HepG2 (cell line): ENCODE measurements around the gene TBCB. TPM values are rescaled to one million over a fixed set of nuclear protein-coding genes. Genes with fewer than 3 reads are reported as not detected.

Source experiments
- CCDC6 ChIP-seq: sonication (generic); formaldehyde crosslinking; IDR thresholded peaks from 2 replicates; pipeline ENCODE4 v1.8.1; 2022; ENCODE audit warnings: mild to moderate bottlenecking, missing genetic modification reagents, moderate library complexity
- GZF1 ChIP-seq: sonication (generic); formaldehyde crosslinking; IDR thresholded peaks from 2 replicates; pipeline ENCODE4 v1.5.1; 2020; ENCODE audit warnings: mild to moderate bottlenecking, missing genetic modification reagents
- HHEX ChIP-seq: IDR thresholded peaks from 2 replicates; pipeline ENCODE4 v1.6.1; 2016; ENCODE audit warnings: control low read depth
- HNF4A ChIP-seq: sonication (generic); formaldehyde crosslinking; IDR thresholded peaks from 2 replicates; pipeline ENCODE4 v1.4.0; 2020; ENCODE audit warnings: missing genetic modification reagents
- JARID2 ChIP-seq: sonication (generic); formaldehyde crosslinking; IDR thresholded peaks from 2 replicates; pipeline ENCODE4 v1.8.1; 2023; ENCODE audit warnings: missing genetic modification reagents, inconsistent platforms; ENCODE audit not compliant: insufficient replicate concordance
- KDM5A ChIP-seq: fragments of 200-600 bp; sonication (generic); IDR thresholded peaks from 2 replicates; pipeline ENCODE4 v1.7.0; 2018; ENCODE audit warnings: antibody characterized with exemption, mild to moderate bottlenecking, low read length, borderline replicate concordance
- KLF13 ChIP-seq: sonication (generic); formaldehyde crosslinking; IDR thresholded peaks from 2 replicates; pipeline ENCODE4 v1.4.0; 2020; ENCODE audit warnings: mild to moderate bottlenecking, missing genetic modification reagents
- POGK ChIP-seq: sonication (generic); formaldehyde crosslinking; conservative IDR thresholded peaks from 2 replicates; pipeline ENCODE4 v1.8.0; 2022; ENCODE audit warnings: mild to moderate bottlenecking, moderate library complexity, missing genetic modification reagents
- RBM39 ChIP-seq: fragments of 200-400 bp; formaldehyde crosslinking; IDR thresholded peaks from one replicate; pipeline ENCODE4 v1.6.1; 2018; ENCODE audit warnings: antibody characterized with exemption, mild to moderate bottlenecking, low read depth, low read length; ENCODE audit not compliant: poor library complexity, severe bottlenecking
- REPIN1 ChIP-seq: sonication (generic); formaldehyde crosslinking; IDR thresholded peaks from 2 replicates; pipeline ENCODE4 v1.8.0; 2022; ENCODE audit warnings: missing genetic modification reagents, low read depth, mild to moderate bottlenecking, borderline replicate concordance
- ZFP36 ChIP-seq: fragments of 150-350 bp; IDR thresholded peaks from 2 replicates; pipeline ENCODE4 v1.6.1; 2018; ENCODE audit warnings: borderline replicate concordance, low read length, low read depth; ENCODE audit not compliant: partially characterized antibody
- ZNF10 ChIP-seq: sonication (generic); formaldehyde crosslinking; IDR thresholded peaks from 2 replicates; pipeline ENCODE4 v1.4.0; 2020; ENCODE audit warnings: mild to moderate bottlenecking, low read depth, missing genetic modification reagents, borderline replicate concordance
- ZNF564 ChIP-seq: sonication (generic); formaldehyde crosslinking; IDR thresholded peaks from 2 replicates; pipeline ENCODE4 v1.8.1; 2023; ENCODE audit warnings: mild to moderate bottlenecking, missing genetic modification reagents
- polyA plus RNA-seq, 8 experiments: library from polyadenylated mRNA; depleted of rRNA in 3 of 8; stranded (reverse) in 7 of 8; unstranded in 1 of 8; fragments of >200 nt; fragmentation: Illumina TruSeq in 4 of 8; extraction: Trizol in 4 of 8; gene quantifications; 2 replicates each; pipeline versions ENCODE4 v1.2.1 to v1.2.3, GENCODE V29; 2011 to 2016; ENCODE audit warnings: low read depth in 4 of 8, missing spikeins in 1 of 8, mixed read lengths in 1 of 8; ENCODE audit not compliant: insufficient read depth in 1 of 8
- total RNA-seq, 5 experiments: library from RNA; depleted of rRNA; stranded (reverse); fragments of >200 nt; fragmentation: Illumina TruSeq; extraction: Trizol; gene quantifications; 2 replicates each; pipeline ENCODE4 v1.2.3, GENCODE V29; 2016; ENCODE audit warnings: low read depth in 1 of 5
- TF ChIP-seq, protein P1 (sequence below): sonication (generic); formaldehyde crosslinking; IDR thresholded peaks from one replicate; pipeline ENCODE4 v1.5.1; 2020; ENCODE audit warnings: mild to moderate bottlenecking, missing genetic modification reagents; ENCODE audit errors: not compliant biosample characterization
- TF ChIP-seq, protein P2 (sequence below): sonication (generic); formaldehyde crosslinking; IDR thresholded peaks from 2 replicates; pipeline ENCODE4 v1.4.0; 2020; ENCODE audit warnings: missing genetic modification reagents

The TBCB gene
- total and polyA plus RNA-seq, 2 of the 13 experiments (the other 11 are each of a cell fraction or from before 2014, with no cell fraction given): 271 to 276 TPM

DNA sequence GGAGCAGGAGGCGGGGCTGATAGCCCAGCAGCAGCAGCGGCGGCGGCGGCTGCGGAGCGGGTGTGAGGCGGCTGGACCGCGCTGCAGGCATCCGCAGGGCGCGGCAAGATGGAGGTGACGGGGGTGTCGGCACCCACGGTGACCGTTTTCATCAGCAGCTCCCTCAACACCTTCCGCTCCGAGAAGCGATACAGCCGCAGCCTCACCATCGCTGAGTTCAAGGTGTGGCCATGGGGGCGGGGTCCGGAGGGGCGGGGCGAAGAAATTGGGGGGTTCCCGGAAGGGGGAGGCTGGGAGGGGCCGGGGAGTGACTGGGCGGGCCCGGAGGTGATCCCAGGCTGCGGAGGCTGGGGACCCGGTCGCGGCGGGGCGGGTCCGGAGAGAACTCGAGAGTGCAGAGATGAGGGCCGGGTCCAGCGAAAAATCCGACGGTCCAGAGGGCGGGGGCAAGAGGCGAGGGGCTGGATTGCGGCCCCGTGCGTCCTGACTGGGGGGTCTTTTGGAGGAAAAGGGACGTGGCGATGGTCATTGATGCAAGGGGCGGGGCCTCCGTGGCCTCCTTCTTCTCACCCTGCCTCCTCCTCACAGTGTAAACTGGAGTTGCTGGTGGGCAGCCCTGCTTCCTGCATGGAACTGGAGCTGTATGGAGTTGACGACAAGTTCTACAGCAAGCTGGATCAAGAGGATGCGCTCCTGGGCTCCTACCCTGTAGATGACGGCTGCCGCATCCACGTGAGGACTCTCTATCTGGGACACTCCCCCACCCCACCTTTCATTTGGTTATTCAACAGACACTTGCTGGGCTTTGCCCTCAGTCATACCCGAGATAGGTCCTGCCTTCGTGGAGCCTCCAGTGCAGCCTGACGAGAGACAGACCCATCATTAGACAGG is at the start of gene TBCB (continued):
- TF ChIP-seq, protein P1, sequence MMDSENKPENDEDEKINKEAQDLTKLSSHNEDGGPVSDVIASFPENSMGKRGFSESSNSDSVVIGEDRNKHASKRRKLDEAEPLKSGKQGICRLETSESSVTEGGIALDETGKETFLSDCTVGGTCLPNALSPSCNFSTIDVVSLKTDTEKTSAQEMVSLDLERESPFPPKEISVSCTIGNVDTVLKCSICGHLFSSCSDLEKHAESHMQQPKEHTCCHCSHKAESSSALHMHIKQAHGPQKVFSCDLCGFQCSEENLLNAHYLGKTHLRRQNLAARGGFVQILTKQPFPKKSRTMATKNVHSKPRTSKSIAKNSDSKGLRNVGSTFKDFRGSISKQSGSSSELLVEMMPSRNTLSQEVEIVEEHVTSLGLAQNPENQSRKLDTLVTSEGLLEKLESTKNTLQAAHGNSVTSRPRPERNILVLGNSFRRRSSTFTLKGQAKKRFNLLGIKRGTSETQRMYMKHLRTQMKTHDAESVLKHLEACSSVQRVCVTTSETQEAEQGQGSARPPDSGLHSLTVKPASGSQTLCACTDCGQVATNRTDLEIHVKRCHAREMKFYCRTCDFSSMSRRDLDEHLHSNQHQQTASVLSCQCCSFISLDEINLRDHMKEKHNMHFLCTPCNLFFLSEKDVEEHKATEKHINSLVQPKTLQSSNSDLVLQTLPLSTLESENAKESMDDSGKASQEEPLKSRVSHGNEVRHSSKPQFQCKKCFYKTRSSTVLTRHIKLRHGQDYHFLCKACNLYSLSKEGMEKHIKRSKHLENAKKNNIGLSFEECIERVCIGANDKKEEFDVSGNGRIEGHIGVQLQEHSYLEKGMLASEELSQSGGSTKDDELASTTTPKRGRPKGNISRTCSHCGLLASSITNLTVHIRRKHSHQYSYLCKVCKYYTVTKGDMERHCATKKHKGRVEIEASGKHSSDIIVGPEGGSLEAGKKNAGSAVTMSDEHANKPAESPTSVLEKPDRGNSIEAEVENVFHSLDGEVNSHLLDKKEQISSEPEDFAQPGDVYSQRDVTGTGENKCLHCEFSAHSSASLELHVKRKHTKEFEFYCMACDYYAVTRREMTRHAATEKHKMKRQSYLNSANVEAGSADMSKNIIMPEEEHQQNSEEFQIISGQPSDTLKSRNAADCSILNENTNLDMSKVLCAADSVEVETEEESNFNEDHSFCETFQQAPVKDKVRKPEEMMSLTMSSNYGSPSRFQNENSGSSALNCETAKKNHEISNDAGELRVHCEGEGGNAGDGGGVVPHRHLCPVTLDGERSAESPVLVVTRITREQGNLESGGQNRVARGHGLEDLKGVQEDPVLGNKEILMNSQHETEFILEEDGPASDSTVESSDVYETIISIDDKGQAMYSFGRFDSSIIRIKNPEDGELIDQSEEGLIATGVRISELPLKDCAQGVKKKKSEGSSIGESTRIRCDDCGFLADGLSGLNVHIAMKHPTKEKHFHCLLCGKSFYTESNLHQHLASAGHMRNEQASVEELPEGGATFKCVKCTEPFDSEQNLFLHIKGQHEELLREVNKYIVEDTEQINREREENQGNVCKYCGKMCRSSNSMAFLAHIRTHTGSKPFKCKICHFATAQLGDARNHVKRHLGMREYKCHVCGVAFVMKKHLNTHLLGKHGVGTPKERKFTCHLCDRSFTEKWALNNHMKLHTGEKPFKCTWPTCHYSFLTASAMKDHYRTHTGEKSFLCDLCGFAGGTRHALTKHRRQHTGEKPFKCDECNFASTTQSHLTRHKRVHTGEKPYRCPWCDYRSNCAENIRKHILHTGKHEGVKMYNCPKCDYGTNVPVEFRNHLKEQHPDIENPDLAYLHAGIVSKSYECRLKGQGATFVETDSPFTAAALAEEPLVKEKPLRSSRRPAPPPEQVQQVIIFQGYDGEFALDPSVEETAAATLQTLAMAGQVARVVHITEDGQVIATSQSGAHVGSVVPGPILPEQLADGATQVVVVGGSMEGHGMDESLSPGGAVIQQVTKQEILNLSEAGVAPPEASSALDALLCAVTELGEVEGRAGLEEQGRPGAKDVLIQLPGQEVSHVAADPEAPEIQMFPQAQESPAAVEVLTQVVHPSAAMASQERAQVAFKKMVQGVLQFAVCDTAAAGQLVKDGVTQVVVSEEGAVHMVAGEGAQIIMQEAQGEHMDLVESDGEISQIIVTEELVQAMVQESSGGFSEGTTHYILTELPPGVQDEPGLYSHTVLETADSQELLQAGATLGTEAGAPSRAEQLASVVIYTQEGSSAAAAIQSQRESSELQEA (CRISPR knock-in tag): no peak
- TF ChIP-seq CCDC6 (CRISPR knock-in tag): 0 out of 2 replicates have a peak, but pooled peaks have one; percentile 69
- TF ChIP-seq RBM39: peak; percentile 14
- TF ChIP-seq REPIN1: no peak
- no peak for TF ChIP-seq HHEX (CRISPR knock-in tag)
- no peak for TF ChIP-seq HNF4A (CRISPR knock-in tag)
- 0 out of 2 replicates have a peak, but pooled peaks have one; percentile 19 for TF ChIP-seq POGK (CRISPR knock-in tag)
- TF ChIP-seq, protein P2, sequence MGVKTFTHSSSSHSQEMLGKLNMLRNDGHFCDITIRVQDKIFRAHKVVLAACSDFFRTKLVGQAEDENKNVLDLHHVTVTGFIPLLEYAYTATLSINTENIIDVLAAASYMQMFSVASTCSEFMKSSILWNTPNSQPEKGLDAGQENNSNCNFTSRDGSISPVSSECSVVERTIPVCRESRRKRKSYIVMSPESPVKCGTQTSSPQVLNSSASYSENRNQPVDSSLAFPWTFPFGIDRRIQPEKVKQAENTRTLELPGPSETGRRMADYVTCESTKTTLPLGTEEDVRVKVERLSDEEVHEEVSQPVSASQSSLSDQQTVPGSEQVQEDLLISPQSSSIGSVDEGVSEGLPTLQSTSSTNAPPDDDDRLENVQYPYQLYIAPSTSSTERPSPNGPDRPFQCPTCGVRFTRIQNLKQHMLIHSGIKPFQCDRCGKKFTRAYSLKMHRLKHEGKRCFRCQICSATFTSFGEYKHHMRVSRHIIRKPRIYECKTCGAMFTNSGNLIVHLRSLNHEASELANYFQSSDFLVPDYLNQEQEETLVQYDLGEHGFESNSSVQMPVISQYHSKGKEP: no peak
- no peak for TF ChIP-seq KLF13 (CRISPR knock-in tag)
- peak; percentile 34; the same call in 1 of the 2 replicates for TF ChIP-seq KDM5A
- TF ChIP-seq JARID2 (CRISPR knock-in tag): no peak
- peak; percentile 44; the same call in 1 of the 2 replicates for TF ChIP-seq ZNF564 (CRISPR knock-in tag)
- peak; percentile 46; the same call in 1 of the 2 replicates for TF ChIP-seq GZF1 (CRISPR knock-in tag)
- TF ChIP-seq ZNF10: no peak
- no peak for TF ChIP-seq ZFP36
